T-cell (primary cell): ENCODE data around the gene TSSK3. TPM values are rescaled to one million over a fixed set of nuclear protein-coding genes. Genes with fewer than 3 reads are reported as not detected.
A peak's percentile ranks its signal among the peaks of the same experiment; 100 is the strongest.
"Not testable (repeated sequence)": the region's sequence is repeated elsewhere in the genome, so short reads cannot be mapped to it uniquely, and the experiment has no call there.

Experiments used
- ATAC-seq, 4 experiments: fragments of 200-7000 bp in 3 of 4; fragments of 150-1000 bp in 1 of 4; cut with Tn5 transposase; replicated peaks in 1 of 4; 1 replicate in 3 of 4; 2 replicates in 1 of 4; pipeline ENCODE4 v1.10.0; 2021; ENCODE audit warnings: moderate library complexity in 3 of 4, mild to moderate bottlenecking in 2 of 4, moderate number of reproducible peaks in 1 of 4
- CTCF ChIA-PET, 2 donors: fragments of 300-600 bp; sonication (Branson Sonifier 250); formaldehyde crosslinking; loops; one replicate each; lab custom pipeline; 2022; ENCODE audit warnings: antibody characterized with exemption in 2 of 2; lab: Charles Lee
- POLR2A ChIA-PET, 2 donors: fragments of 300-600 bp; sonication (Branson Sonifier 250); formaldehyde crosslinking; loops; one replicate each; lab custom pipeline; 2022; ENCODE audit warnings: antibody characterized with exemption in 2 of 2; lab: Charles Lee
- DNase-seq, 35 experiments: peaks; one replicate each; pipeline versions ENCODE4 v3.0.0 to v3.0.0-alpha.2; 2013 to 2023
- H3K27ac ChIP-seq: one replicate; pipeline ENCODE4 v1.5.1; 2013; ENCODE audit warnings: low read length
- H3K27me3 ChIP-seq, 2 experiments: replicated peaks in 1 of 2; 1 replicate in 1 of 2; 2 replicates in 1 of 2; pipeline versions ENCODE4 v1.6.1 to v1.7.0; 2013; ENCODE audit warnings: low read length in 1 of 2, mixed read lengths in 1 of 2; ENCODE audit not compliant: control insufficient read depth in 2 of 2, insufficient read depth in 2 of 2; ENCODE audit errors: extremely low read depth in 1 of 2
- H3K36me3 ChIP-seq, 2 donors: 1 replicate in 1 of 2; 2 replicates in 1 of 2; pipeline versions ENCODE4 v1.6.1 to v1.7.0; 2013; ENCODE audit warnings: low read length in 1 of 2; ENCODE audit not compliant: control insufficient read depth in 2 of 2, insufficient read depth in 1 of 2; ENCODE audit errors: extremely low read depth in 1 of 2
- H3K4me1 ChIP-seq, 2 experiments: 1 replicate in 1 of 2; 2 replicates in 1 of 2; pipeline versions ENCODE4 v1.6.1 to v1.7.0; 2013; ENCODE audit warnings: low read length in 2 of 2, mixed read lengths in 1 of 2; ENCODE audit not compliant: insufficient read depth in 2 of 2, control insufficient read depth in 1 of 2; ENCODE audit errors: extremely low read depth in 1 of 2
- H3K4me3 ChIP-seq, 2 donors: 1 replicate in 1 of 2; 2 replicates in 1 of 2; pipeline versions ENCODE4 v1.5.1 to v1.7.0; 2013; ENCODE audit warnings: mild to moderate bottlenecking in 2 of 2, low read length in 1 of 2, moderate library complexity in 1 of 2; ENCODE audit not compliant: control insufficient read depth in 1 of 2; ENCODE audit errors: extremely low read depth in 1 of 2
- H3K9me3 ChIP-seq: 2 replicates; pipeline ENCODE4 v1.7.0; 2013
- H3K27ac Mint-ChIP-seq, 2 donors: one replicate each; pipeline ENCODE4 v1.8.0; 2020 to 2021; ENCODE audit warnings: mild to moderate bottlenecking in 2 of 2, mixed read lengths in 2 of 2
- H3K27me3 Mint-ChIP-seq, 2 donors: one replicate each; pipeline ENCODE4 v1.8.0; 2021 to 2022; ENCODE audit warnings: mixed read lengths in 2 of 2
- H3K36me3 Mint-ChIP-seq: one replicate; pipeline ENCODE4 v1.8.0; 2021; ENCODE audit warnings: mixed read lengths
- H3K4me1 Mint-ChIP-seq, 3 donors: one replicate each; pipeline ENCODE4 v1.8.0; 2020 to 2022; ENCODE audit warnings: mixed read lengths in 3 of 3, mild to moderate bottlenecking in 1 of 3
- H3K4me3 Mint-ChIP-seq, 3 donors: one replicate each; pipeline ENCODE4 v1.8.0; 2020 to 2022; ENCODE audit warnings: mild to moderate bottlenecking in 3 of 3, mixed read lengths in 3 of 3, moderate library complexity in 3 of 3
- H3K9me3 Mint-ChIP-seq, 3 donors: one replicate each; pipeline ENCODE4 v1.8.0; 2020 to 2022; ENCODE audit warnings: mixed read lengths in 3 of 3
- WGBS: methylation state at CpG from one replicate; pipeline ENCODE4 v1.1.5; 2013; ENCODE audit warnings: missing lambda C conversion rate; ENCODE audit not compliant: insufficient coverage; 5-methylcytosine and 5-hydroxymethylcytosine counted together
- total RNA-seq, 35 experiments: library from RNA in 6 of 35; stranded (reverse) in 6 of 35; fragments of 120-200 nt in 1 of 35; gene quantifications; one replicate each; pipeline versions ENCODE4 v1.2.1 to v1.2.4 and lab custom pipeline; 2013 to 2026

Gene TSSK3
- total RNA-seq, 5 donors from 2014 or later (not counting 1 experiment from before 2014, with no cell fraction given) = 0.65 to 4.3 (median 2.3) TPM; not detected in 1

DNA sequence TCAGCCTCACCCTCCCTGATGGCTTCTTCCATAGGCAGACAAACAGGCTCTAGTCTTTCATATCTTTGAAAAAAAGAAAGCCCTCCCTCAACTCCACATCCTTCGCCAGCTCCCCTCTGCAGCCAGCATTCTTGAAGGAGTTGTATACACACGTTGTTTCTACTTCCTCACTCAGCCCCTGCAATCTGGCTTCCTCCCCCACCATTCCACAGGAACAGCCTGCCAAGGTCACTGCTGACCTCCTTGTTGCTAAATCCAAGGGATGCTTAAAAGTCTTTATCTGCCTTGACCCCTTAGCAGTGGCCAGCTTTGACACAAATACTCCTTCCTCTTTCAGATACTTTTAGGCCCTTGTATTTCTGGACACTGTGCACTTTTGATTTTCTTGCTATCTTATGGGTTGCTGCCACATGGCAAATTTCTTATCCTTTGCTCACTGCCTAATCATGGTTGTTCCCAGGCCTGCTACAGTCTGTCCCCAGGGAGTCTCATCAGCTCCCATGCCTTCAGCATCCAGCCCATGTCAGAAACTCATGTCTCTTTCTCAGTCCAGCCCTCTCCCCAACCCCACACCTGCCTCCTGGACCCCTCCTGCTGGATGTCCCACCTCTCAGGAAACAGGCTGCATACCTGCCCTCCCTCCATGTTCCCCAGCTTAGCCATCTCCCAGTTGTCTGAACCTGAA lies 8.3 kb upstream of the TSSK3 start:
- ATAC-seq (no peak), DNase-seq (no peak)
- ChIA-PET POLR2A (interaction anchor here in 1 of 2 donors (0.6 kb wide), 1 partner anchor 32 kb away, joined by 3 read pairs; no protein-coding TSS in a partner anchor), CTCF (no interaction called here)
- 71% methylated on average over 2 of the region's 2 CpGs for WGBS
- Histone ChIP-seq H3K4me1 (peaks cover 6 to 26% of the 10 kb centered on the region in 2 experiments), H3K4me3 (no peak overlapping the region), H3K27ac (no peak overlapping the region), H3K36me3 (peaks cover 0 to 4% of the 10 kb centered on the region in 2 donors), H3K27me3 (no peaks in the 10 kb centered on the region), H3K9me3 (no peaks in the 10 kb centered on the region)
- Mint-ChIP-seq H3K4me3 (peak overlapping the region; percentile 1 to 70 (median 53)), H3K4me1 (peaks cover 32 to 55% (median 37%) of the 10 kb centered on the region in 3 donors), H3K36me3 (no peaks in the 10 kb centered on the region), H3K27ac (peak overlapping the region; percentile 20 to 45), H3K27me3 (no peaks in the 10 kb centered on the region), H3K9me3 (no peaks in the 10 kb centered on the region)

DNA sequence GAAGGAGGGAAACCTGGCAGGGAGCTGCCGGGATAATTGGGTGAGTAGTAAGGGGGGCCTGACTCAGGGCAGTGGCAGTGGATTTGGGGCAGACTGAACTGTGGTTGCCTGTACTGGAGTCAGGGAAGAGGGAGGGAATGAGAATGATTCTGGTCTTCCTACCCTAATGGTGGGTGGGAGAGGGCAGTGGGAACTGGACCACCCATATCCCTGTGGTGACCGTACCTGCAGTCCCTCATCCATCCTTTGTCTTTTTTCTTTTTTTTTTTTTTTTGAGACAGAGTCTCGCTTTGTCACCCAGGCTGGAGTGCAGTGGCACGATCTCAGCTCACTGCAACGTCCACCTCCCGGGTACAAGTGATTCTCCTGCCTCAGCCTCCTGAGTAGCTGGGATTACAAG lies 6.6 kb upstream of the TSSK3 start:
- DNase-seq, H3K27ac Mint-ChIP-seq, H3K36me3 Mint-ChIP-seq, H3K9me3 Mint-ChIP-seq, POLR2A ChIA-PET, H3K27me3 ChIP-seq, H3K9me3 ChIP-seq, H3K4me3 Mint-ChIP-seq, H3K4me3 ChIP-seq, H3K27me3 Mint-ChIP-seq, H3K27ac ChIP-seq, H3K36me3 ChIP-seq, ATAC-seq: not testable (repeated sequence)
- CTCF ChIA-PET = interaction anchor here in 1 of 2 donors (0.6 kb wide), 1 partner anchor 8 kb away, joined by 3 read pairs; no protein-coding TSS in a partner anchor
- peaks cover 10 to 28% of the 10 kb centered on the region in 2 experiments for H3K4me1 ChIP-seq
- peaks cover 29 to 56% (median 34%) of the 10 kb centered on the region in 3 donors for H3K4me1 Mint-ChIP-seq
- WGBS = 94% methylated on average over 4 of the region's 6 CpGs

DNA sequence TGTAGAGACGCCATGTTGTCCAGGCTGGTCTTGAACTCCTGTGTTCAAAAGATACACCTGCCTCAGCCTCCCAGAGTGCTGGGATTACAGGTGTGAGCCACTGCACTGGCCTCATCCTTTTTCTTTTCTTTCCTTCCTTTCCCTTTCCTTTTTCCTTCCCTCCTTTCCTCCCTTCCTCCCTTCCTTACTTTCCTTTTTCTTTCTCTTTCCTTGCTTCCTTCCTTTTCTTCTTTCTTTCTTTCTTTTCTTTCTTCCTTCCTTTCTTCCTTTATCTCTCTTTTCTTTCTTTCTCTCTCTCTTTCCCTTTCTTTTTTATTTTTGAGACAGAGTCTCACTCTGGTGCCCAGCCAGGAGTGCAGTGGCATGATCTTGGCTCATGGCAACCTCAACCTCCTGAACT lies 5.9 kb upstream of the TSSK3 start:
- Histone ChIP-seq H3K27ac (no peak overlapping the region), H3K36me3 (peaks cover 0 to 4% of the 10 kb centered on the region in 2 donors), H3K27me3 (peaks cover 0 to 8% of the 10 kb centered on the region in 2 experiments), H3K4me3 (no peak overlapping the region), H3K4me1 (peaks cover 12 to 27% of the 10 kb centered on the region in 2 experiments), H3K9me3 (no peaks in the 10 kb centered on the region)
- Mint-ChIP-seq H3K36me3 (peaks cover 3% of the 10 kb centered on the region), H3K4me3 (no peak overlapping the region), H3K4me1 (peaks cover 30 to 55% (median 35%) of the 10 kb centered on the region in 3 donors), H3K27me3 (peaks cover 0 to 6% of the 10 kb centered on the region in 2 donors), H3K9me3 (no peaks in the 10 kb centered on the region), H3K27ac (no peak overlapping the region)
- DNase-seq = no peak
- ChIA-PET POLR2A (no interaction called here), CTCF (interaction anchor here in 1 of 2 donors (0.6 kb wide), 1 partner anchor 9 kb away, joined by 3 read pairs; no protein-coding TSS in a partner anchor)
- no peak for ATAC-seq
- WGBS = 100% methylated on average over 1 of the region's 1 CpG

DNA sequence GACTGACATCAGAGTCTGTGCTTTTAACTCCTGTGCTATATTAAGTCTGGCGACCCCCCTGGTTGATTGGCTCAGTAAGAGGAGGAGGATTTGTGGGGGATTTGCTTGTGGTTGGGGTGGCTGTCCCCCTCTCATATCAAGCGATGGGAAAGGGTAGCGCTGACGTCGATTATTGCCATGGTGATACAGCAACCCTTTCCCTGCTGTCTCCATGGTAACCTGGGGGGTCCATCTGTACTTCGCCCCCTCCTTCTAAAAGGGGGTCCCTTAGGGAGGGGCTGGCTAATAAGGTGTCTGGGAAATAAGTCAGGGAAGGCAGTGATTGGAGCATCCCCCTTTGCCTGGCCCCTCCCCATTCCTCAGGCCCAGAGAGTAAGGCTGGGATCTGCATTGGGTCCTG lies 4.7 kb upstream of the TSSK3 start:
- WGBS = 66% methylated on average over 2 of the region's 6 CpGs
- Mint-ChIP-seq H3K36me3 (peaks cover 3% of the 10 kb centered on the region), H3K4me1 (peaks cover 28 to 55% (median 35%) of the 10 kb centered on the region in 3 donors), H3K4me3 (no peak overlapping the region), H3K27me3 (peaks cover 0 to 6% of the 10 kb centered on the region in 2 donors), H3K9me3 (no peaks in the 10 kb centered on the region), H3K27ac (no peak overlapping the region)
- Histone ChIP-seq H3K4me3 (no peak overlapping the region), H3K36me3 (peaks cover 0 to 4% of the 10 kb centered on the region in 2 donors), H3K4me1 (peaks cover 8 to 29% of the 10 kb centered on the region in 2 experiments), H3K9me3 (no peaks in the 10 kb centered on the region), H3K27me3 (peaks cover 0 to 8% of the 10 kb centered on the region in 2 experiments), H3K27ac (no peak overlapping the region)
- ATAC-seq = no peak
- DNase-seq = no peak
- CTCF ChIA-PET = no interaction called here
- POLR2A ChIA-PET = no interaction called here

DNA sequence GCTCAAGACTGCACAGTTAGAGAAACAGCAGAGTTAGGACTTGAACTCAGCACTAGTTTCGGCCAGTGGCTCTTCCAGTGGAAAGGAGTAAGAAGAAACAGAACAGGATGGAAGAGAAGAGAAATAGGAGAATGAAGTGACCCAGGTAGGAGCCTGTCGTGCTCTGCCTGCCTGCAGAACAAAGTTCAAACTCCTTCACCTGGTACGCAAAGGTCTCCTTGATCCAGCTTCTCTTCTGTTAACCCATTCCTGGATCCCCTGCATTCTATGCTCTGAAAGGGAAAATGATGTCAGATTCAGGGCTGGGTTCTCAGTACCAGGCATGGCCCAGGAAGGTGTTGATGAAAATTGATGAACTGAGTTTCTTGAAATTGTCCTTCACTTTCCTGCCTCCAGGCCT lies 3.9 kb upstream of the TSSK3 start:
- H3K4me3 Mint-ChIP-seq = no peak overlapping the region

DNA sequence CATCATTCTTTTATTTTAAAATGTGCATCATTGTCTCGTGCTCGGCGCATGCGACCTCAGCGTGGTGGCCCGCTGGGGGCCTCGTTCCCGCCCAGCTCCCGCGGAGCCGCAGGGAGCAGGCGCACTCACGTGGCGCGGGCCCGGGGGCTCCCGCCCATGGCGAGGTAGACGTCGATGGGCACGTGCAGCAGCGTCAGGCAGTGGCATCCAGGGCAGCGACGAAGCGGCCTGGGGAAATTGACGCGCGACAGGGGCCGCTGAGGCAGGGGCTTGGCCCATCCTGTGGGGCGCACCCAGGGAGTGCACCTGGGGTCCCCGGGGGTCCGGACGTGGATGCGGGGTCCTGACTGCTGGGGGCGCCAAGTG lies 1.0 kb upstream of the TSSK3 start:
- DNase-seq (no peak), ATAC-seq (peak in 1 of 4 experiments; percentile 8)
- H3K4me1 Mint-ChIP-seq = peaks cover 19 to 34% (median 26%) of the 10 kb centered on the region in 3 donors
- POLR2A ChIA-PET = no interaction called here
- no peaks in the 10 kb centered on the region for H3K9me3 Mint-ChIP-seq
- 78% methylated on average over 35 of the region's 35 CpGs for WGBS
- Histone ChIP-seq H3K27ac (no peak overlapping the region), H3K9me3 (no peaks in the 10 kb centered on the region), H3K4me3 (no peak overlapping the region), H3K4me1 (peaks cover 8 to 29% of the 10 kb centered on the region in 2 experiments), H3K27me3 (peaks cover 0 to 8% of the 10 kb centered on the region in 2 experiments), H3K36me3 (peaks cover 5 to 23% of the 10 kb centered on the region in 2 donors)
- H3K4me3 Mint-ChIP-seq = peak overlapping the region in 1 of 3 donors; percentile 80
- peaks cover 19% of the 10 kb centered on the region for H3K36me3 Mint-ChIP-seq
- peaks cover 0 to 6% of the 10 kb centered on the region in 2 donors for H3K27me3 Mint-ChIP-seq
- no peak overlapping the region for H3K27ac Mint-ChIP-seq
- CTCF ChIA-PET = no interaction called here

More for the DNA sequence above, 3.9 kb upstream of the TSSK3 start:
- Mint-ChIP-seq H3K9me3 (no peaks in the 10 kb centered on the region), H3K36me3 (peaks cover 6% of the 10 kb centered on the region), H3K27me3 (peaks cover 0 to 6% of the 10 kb centered on the region in 2 donors), H3K27ac (no peak overlapping the region), H3K4me1 (peaks cover 24 to 50% (median 34%) of the 10 kb centered on the region in 3 donors)
- Histone ChIP-seq H3K4me3 (no peak overlapping the region), H3K27me3 (peaks cover 0 to 8% of the 10 kb centered on the region in 2 experiments), H3K4me1 (peaks cover 8 to 29% of the 10 kb centered on the region in 2 experiments), H3K9me3 (no peaks in the 10 kb centered on the region), H3K36me3 (peaks cover 4 to 5% of the 10 kb centered on the region in 2 donors), H3K27ac (no peak overlapping the region)
- DNase-seq = no peak
- ATAC-seq = no peak
- POLR2A ChIA-PET = interaction anchor here in 1 of 2 donors (0.9 kb wide), 1 partner anchor 29 kb away, joined by 3 read pairs; no protein-coding TSS in a partner anchor
- CTCF ChIA-PET = interaction anchor here in 1 of 2 donors (0.7 kb wide), 1 partner anchor 19 kb away, joined by 4 read pairs; no protein-coding TSS in a partner anchor
- WGBS = 100% methylated on average over 1 of the region's 3 CpGs
